Body of pancreas (tissue), 4 donors: ENCODE results near the gene NLRP8.
"Not testable (repeated sequence)": the region's sequence is repeated elsewhere in the genome, so short reads cannot be mapped to it uniquely, and the experiment has no call there.

Experiments
- POLR2A ChIP-seq, 3 donors: fragments of 450-650 bp; IDR thresholded peaks; one replicate each; pipeline ENCODE4 v1.6.1; 2016; ENCODE audit warnings: antibody characterized with exemption in 3 of 3, mild to moderate bottlenecking in 2 of 3
- TF ChIP-seq, protein P1 (sequence below), 7 experiments: fragments of 450-650 bp in 4 of 7; fragments of 200-600 bp in 3 of 7; sonication (generic) in 3 of 7; IDR thresholded peaks; one replicate each; pipeline ENCODE4 v1.5.1; 2016 to 2019; ENCODE audit warnings: antibody characterized with exemption in 7 of 7

- TF ChIP-seq, protein P1, sequence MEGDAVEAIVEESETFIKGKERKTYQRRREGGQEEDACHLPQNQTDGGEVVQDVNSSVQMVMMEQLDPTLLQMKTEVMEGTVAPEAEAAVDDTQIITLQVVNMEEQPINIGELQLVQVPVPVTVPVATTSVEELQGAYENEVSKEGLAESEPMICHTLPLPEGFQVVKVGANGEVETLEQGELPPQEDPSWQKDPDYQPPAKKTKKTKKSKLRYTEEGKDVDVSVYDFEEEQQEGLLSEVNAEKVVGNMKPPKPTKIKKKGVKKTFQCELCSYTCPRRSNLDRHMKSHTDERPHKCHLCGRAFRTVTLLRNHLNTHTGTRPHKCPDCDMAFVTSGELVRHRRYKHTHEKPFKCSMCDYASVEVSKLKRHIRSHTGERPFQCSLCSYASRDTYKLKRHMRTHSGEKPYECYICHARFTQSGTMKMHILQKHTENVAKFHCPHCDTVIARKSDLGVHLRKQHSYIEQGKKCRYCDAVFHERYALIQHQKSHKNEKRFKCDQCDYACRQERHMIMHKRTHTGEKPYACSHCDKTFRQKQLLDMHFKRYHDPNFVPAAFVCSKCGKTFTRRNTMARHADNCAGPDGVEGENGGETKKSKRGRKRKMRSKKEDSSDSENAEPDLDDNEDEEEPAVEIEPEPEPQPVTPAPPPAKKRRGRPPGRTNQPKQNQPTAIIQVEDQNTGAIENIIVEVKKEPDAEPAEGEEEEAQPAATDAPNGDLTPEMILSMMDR (IDR thresholded peaks at IDR 0.05): not testable (repeated sequence)
- TF ChIP-seq POLR2A (IDR thresholded peaks at IDR 0.05): not testable (repeated sequence)
Measured at GRCh38 chr19:56020355-56020975, 72.8 kb downstream of the NLRP8 start.
